Measurements from ENCODE around the gene NR2E3.

- TF ChIP-seq EZH2phosphoT487 (IDR thresholded peaks at IDR 0.05; ENCODE audit: insufficient read depth, low read depth): no peak
- no peak for TF ChIP-seq EZH2 (IDR thresholded peaks at IDR 0.05; ENCODE audit: insufficient read depth, poor library complexity, severe bottlenecking)
These were observed 2.8 kb downstream of the NR2E3 start for GRCh38 chr15:71812966-71813722.
